ENCODE results near the gene FHDC1.

GRCh38 chr4:153027866-153028265 lies 91.7 kb downstream of the FHDC1 start:
- TF ChIP-seq CTCF (IDR thresholded peaks at IDR 0.05; ENCODE audit: insufficient read depth, low read length, poor library complexity, severe bottlenecking) (no peak), EZH2phosphoT487 (conservative IDR thresholded peaks at IDR 0.05; ENCODE audit: low read length) (no peak)
